ENCODE measurements around the gene HOXC9.

Gene HOXC9

GRCh38 chr12:53976823-53977595, 23.0 kb upstream of the HOXC9 start:
- no peak for DNase-seq

DNA sequence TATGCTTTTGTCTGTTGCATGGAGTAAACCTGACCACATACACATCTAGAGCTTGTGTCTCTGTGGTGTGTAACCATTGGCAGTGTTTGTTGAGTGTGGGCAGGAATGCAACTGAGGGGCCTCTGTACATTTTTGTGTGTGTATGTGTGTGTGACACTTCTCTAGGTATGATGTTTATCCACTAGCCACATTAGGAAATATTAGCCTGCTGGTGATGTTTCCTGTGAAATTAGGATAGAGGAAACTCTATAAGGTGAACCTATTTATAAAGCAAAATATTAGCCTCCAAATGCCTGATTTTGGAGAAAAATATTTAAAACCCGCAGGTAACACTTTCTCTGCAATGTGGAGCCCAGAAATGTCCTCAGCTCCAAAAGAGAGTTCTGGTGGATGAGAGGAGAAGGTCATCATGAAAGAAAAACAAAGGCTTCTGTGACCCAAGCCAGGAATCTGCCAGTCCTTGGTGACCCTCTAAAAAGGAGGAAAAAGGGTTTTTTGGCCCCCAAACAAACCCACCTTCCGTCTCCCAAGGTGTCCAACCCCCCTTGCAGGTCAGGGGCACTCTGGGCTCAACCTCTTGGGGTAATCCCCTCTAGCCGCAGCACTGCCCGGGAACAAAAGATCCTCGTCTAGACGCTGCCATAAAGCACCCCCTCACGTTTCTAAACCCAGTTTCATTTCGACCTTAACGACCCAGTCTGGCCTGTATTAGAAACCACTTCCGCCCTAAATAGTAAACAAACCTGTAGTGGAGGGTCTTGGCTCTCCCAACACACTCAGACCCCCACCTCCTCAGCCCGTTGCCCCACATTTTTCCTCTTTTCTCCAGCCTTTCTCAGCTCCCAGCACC, 22.1 kb upstream of the HOXC9 start:
- DNase-seq: no peak

- no peak for DNase-seq
These were observed 21.2 kb upstream of the HOXC9 start for GRCh38 chr12:53978477-53979356.

- no peak for DNase-seq
These were observed 19.7 kb upstream of the HOXC9 start for GRCh38 chr12:53980104-53980801.

GRCh38 chr12:53980802-53981496, 19.0 kb upstream of the HOXC9 start:
- no peak for DNase-seq

DNA sequence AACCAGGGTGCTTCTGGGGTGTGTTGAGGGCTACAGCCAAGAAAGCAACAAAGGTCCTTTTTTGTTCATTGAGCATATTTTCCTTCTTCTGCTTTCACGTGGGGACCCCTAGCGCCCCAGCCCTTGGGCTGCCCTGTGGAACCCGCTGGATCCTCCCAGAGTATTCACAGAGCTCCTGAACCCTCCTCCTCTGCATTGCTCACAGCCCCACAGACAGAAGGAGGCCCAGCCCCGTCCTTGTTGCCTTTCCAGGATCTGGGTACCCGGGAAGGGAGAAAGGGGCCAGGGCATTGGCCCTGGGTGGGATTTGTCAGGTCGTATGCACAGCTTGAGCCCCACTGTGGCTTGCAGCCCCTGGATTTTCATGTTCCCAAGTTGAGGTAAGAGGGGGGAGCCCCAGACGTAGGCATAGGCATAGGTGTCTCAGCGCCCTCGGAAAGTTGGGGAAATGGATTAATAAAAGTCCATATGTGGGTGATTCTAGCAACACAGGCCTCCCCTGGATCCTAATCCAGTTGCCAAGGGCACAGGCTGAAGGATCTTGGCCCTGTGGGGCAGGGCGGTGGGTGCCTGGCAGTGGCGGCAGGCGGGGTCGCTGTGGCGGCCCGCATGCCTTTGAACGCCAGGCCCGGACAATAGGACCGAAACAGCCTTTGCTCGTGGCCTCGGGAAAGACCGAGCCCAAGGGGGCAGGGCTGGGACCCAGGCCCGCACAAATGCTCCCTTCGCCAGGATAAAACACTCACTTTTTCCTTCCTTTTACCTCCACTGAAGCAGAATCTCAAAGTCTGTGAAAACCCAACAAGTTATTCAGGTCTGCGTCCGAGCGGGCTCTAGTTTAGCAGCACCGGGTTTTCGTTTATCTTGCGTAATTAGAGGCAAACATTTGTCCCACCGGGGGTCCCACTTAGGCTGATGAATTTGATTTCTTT, 18.1 kb upstream of the HOXC9 start:
- DNase-seq: no peak

DNA sequence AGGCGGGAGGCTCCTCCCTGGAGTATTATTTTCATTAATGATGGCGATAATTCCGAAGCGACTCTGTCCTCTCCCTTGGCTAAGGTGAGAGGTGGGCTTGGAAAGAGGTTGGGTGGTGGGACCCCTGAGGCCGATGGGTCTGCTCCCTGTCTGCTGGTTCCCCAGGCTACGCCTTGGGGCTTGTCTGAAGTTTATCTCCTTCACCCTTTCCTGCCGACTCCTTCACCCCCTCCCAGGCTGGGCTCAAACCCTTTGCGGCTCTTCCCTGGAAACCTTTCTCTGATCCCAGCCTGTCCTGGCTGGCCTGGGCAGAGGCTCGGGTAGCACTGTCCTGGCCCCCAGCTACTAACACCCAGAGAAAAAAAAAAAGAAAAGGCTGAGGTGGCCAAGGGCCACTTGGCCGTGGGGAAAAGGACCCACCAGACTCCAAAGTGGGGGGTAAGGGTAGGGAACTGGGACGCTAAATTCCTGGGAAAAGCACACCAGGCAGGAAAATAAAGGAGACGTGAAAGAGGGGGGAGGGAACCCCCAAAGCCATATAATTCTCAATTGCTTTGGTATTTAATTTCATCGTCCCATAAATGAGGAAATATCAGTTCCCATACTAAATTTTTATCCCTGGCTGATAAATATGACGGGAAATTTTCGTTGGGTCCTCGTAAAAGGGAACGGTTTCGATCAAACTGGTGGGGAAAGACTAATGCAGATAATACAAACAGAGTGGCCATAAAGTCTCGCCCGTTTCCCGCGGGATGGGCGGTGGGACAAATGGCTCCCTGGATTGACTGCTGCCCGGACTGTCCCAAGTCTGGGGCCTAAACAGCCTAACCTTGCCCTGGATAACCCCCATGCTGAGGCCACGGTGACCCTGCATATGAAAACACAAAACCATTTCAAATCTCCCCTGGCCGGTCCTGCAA, 17.1 kb upstream of the HOXC9 start:
- no peak for DNase-seq

GRCh38 chr12:53983568-53983949, 16.4 kb upstream of the HOXC9 start:
- peak; percentile 56 to 63 for DNase-seq

DNA sequence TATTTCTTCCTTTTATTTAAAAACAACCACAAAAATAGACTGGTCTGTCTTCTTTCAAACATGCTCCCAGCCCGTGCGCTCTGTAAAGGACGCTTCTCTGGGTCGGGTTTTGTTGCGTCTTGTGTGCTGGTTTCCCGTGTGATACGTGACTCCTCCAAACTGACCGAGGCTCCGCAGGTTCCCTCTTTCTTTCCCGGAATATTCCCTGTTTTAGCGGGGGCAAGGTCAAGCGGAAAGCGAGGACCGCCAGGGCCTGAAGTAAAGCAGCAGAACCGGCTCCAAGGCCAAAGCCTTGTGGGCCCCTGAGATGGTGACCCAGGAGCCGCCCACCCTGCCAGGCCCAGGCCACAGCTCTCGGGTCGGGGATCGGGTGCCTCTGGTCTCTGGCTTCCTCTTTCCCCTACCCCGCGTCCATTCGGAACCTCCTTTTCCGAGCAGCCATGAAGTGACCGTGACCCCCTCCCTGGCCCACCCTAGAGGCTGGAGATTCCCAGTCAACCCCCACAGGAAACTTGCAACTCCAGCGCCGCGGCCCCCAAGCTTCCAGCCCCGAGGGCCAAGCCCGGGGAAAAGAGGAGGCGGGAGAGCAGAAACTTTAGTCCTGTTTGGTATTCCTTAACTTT, 15.9 kb upstream of the HOXC9 start:
- peak in 1 of 2 experiments; percentile 54 for DNase-seq

- DNase-seq: peak; percentile 67 to 75
These were observed 14.9 kb upstream of the HOXC9 start, which contains the start of gene HOXC10 for GRCh38 chr12:53984901-53985691. TSS of gene HOXC10 (plus strand) at chr12:53985146. CDS start at chr12:53985260, 114 bp downstream.

DNA sequence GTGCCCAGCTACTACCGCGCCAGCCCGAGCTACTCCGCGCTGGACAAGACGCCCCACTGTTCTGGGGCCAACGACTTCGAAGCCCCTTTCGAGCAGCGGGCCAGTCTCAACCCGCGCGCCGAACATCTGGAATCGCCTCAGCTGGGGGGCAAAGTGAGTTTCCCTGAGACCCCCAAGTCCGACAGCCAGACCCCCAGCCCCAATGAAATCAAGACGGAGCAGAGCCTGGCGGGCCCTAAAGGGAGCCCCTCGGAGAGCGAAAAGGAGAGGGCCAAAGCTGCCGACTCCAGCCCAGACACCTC, 14.3 kb upstream of the HOXC9 start:
- DNase-seq: no peak

- no peak for DNase-seq
These were observed 13.8 kb upstream of the HOXC9 start for GRCh38 chr12:53985994-53986685.

DNA sequence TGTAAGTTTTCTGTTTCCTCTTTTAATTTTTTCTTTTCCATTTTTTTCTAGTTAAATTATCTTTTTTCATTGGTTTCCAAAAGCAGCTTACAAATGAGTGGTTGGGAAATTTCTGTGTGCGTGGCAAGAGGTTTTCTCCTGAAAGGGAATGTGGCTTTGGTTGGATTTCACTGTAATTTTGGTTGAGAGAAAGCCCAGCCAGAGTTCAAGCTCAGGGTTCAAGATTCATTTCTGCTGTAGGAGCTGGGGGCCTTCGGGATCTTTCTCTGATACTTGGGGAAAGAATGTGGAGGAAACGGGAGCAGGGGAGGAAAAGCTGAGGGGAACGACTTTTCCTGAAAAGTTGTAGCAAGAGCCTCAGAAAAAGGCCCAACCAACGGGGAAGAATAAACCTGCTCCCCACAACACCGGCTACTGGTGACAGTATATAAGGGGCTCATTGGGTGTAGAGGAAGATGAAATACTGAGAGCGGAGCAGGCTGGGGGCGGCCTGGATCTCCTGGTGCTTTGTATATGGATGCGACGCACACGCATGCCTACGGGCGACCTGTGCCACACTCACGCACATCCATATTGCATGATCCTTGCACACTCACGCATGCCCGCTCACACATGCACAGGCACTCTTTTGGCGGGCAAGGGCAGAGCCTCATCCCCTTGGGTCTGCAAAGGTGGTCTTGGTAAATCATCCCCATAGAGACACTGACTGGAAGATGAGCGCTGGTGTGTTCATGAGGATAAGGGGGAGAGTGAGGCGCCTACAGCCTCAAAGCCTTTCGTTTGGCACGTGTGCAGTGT, 13.1 kb upstream of the HOXC9 start:
- no peak for DNase-seq

- DNase-seq: no peak
These were observed 12.2 kb upstream of the HOXC9 start for GRCh38 chr12:53987787-53988230.

GRCh38 chr12:53988541-53989226, 11.3 kb upstream of the HOXC9 start:
- no peak for DNase-seq

All from AML-193 (cell line).